Heart right ventricle (tissue), 16 donors: ENCODE results near the gene NPY5R. TPM values are rescaled to one million over a fixed set of nuclear protein-coding genes. Genes with fewer than 3 reads are reported as not detected.

Experiments
- ATAC-seq, 8 donors: fragments of 200-7000 bp; cut with Tn5 transposase; one replicate each; pipeline ENCODE4 v1.9.1; 2020; ENCODE audit warnings: mild to moderate bottlenecking in 8 of 8, moderate library complexity in 8 of 8, moderate number of reproducible peaks in 1 of 8
- DNase-seq, 2 donors: peaks; one replicate each; pipeline ENCODE4 v3.0.0-alpha.2; 2020
- H3K27ac ChIP-seq, 10 donors: fragments of 200-600 bp; sonication (generic) in 2 of 10; one replicate each; pipeline versions ENCODE4 v1.5.0 to v1.8.0; 2020 to 2022; ENCODE audit warnings: mild to moderate bottlenecking in 3 of 10
- H3K27me3 ChIP-seq, 7 donors: fragments of 200-600 bp; one replicate each; pipeline ENCODE4 v1.8.0; 2021 to 2022; ENCODE audit warnings: mild to moderate bottlenecking in 2 of 7
- H3K36me3 ChIP-seq, 9 donors: fragments of 200-600 bp; sonication (generic) in 1 of 9; one replicate each; pipeline versions ENCODE4 v1.5.0 to v1.8.0; 2020 to 2022; ENCODE audit warnings: mild to moderate bottlenecking in 2 of 9
- H3K4me1 ChIP-seq, 9 donors: fragments of 200-600 bp; sonication (generic) in 1 of 9; one replicate each; pipeline versions ENCODE4 v1.5.0 to v1.8.0; 2020 to 2022; ENCODE audit warnings: mild to moderate bottlenecking in 4 of 9
- H3K4me3 ChIP-seq, 10 donors: fragments of 200-600 bp; sonication (generic) in 2 of 10; one replicate each; pipeline versions ENCODE4 v1.5.0 to v1.8.0; 2020 to 2022; ENCODE audit warnings: mild to moderate bottlenecking in 7 of 10, moderate library complexity in 2 of 10
- H3K9me3 ChIP-seq, 11 donors: fragments of 200-600 bp in 10 of 11; sonication (generic) in 2 of 11; one replicate each; pipeline versions ENCODE4 v1.5.0 to v1.8.0; 2013 to 2022; ENCODE audit warnings: mild to moderate bottlenecking in 2 of 11, control low read depth in 1 of 11, moderate library complexity in 1 of 11
- WGBS, 2 donors: extraction: QIAGEN DNeasy Blood & Tissue Kit; methylation state at CpG; one replicate each; pipeline ENCODE4 v1.1.7; 2013; ENCODE audit warnings: inconsistent platforms in 1 of 2; 5-methylcytosine and 5-hydroxymethylcytosine counted together
- intact Hi-C, 10 donors: fragments of 100-400 bp; cut with DNase I; formaldehyde crosslinking; loops; one replicate each; pipeline versions ENCODE4 v1.11.1 to v1.14.2; 2022
- polyA plus RNA-seq, 2 donors: library from polyadenylated mRNA; stranded (reverse); fragments of 200-250 nt; gene quantifications; one replicate each; pipeline ENCODE4 v1.2.3, GENCODE V29; 2013
- total RNA-seq, 10 donors: library from RNA; stranded (reverse); fragmentation: NEBNext Ultra II Directional in 3 of 10; extraction: Animal tissue kit (Norgen Biotek cat#: 25700) in 3 of 10; gene quantifications; one replicate each; pipeline versions ENCODE4 v1.2.1 to v1.2.4, GENCODE V29; 2021 to 2023
- TF ChIP-seq, protein P1 (sequence below), 9 donors: fragments of 200-600 bp; sonication (generic) in 2 of 9; IDR thresholded peaks; one replicate each; pipeline versions ENCODE4 v1.5.0 to v1.8.0; 2021 to 2022; ENCODE audit warnings: antibody characterized with exemption in 9 of 9, mild to moderate bottlenecking in 5 of 9, moderate library complexity in 1 of 9
- donor health status: Arrhythmogenic right ventricular cardiomyopathy.
- donor health status: ischemic (EF 13 %, LVEDD 7.1; RV severe dilation, severe dysfunction).
- donor health status: healthy with polysubstance abuse.
- donor health status: DM: no; HTN: yes; CAD: no.
- donor health status: DM: no; HTN: no; CAD: no.
- donor health status: ischemic (EF 25% LVEDD 6.9; RV normal size, moderate dysfunction).
- donor health status: ischemic (EF 25% LVEDD 5.7; RV mildly dilated, moderate dysfunction).
- donor health status: healthy.
- donor health status: DM: yes; HTN: yes; CAD: no.
- donor health status: Ischemic cardiomyopathy.
- donor health status: ischemic (EF 35%, LVEDD 5.7; RV mildly dilated, moderate dysfunction).
- donor health status: nonischemic (EF 11% LVEDD 7.7; RV severe dilation, severe dysfunction).
- donor health status: DM: yes; HTN: yes; CAD: no.
- donor health status: PGD.
- donor health status: ischemic (EF 29% LVEDD 5.4; RV normal size, mild dysfunction).
- donor health status: nonischemic (EF 23%, LVEDD 6.1; RV moderate dilation, normal function).

Gene NPY5R
- total and polyA plus RNA-seq, 12 donors, result 0.07 to 0.23 (median 0.16) TPM; not detected in 6

DNA sequence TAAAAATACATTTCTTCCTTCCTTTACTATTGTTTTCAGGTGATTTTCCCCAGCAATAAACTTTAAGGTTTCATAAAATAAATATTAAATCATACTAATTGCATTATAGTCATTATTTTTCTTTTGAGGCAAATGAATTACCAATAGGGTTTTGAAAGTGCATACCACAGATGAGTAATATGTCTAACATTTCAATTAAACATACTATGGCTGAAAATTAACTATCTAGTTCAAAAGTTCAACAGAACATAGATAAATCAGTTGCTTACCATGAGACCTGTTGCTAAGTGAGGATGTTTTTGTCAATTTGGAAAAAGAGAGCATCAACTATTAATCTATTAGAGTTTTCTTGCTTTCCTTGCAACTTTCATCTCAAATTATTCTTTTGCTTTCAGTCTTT is 35.0 kb downstream of the NPY5R start:
- no peak overlapping the region for H3K4me3 ChIP-seq
- H3K36me3 ChIP-seq, result no peaks in the 10 kb centered on the region
- DNase-seq (no peak), ATAC-seq (no peak)
- TF ChIP-seq, protein P1, sequence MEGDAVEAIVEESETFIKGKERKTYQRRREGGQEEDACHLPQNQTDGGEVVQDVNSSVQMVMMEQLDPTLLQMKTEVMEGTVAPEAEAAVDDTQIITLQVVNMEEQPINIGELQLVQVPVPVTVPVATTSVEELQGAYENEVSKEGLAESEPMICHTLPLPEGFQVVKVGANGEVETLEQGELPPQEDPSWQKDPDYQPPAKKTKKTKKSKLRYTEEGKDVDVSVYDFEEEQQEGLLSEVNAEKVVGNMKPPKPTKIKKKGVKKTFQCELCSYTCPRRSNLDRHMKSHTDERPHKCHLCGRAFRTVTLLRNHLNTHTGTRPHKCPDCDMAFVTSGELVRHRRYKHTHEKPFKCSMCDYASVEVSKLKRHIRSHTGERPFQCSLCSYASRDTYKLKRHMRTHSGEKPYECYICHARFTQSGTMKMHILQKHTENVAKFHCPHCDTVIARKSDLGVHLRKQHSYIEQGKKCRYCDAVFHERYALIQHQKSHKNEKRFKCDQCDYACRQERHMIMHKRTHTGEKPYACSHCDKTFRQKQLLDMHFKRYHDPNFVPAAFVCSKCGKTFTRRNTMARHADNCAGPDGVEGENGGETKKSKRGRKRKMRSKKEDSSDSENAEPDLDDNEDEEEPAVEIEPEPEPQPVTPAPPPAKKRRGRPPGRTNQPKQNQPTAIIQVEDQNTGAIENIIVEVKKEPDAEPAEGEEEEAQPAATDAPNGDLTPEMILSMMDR (IDR thresholded peaks at IDR 0.05), result no peak
- intact Hi-C loops, result no loop called here
- no peak overlapping the region for H3K27ac ChIP-seq
- H3K9me3 ChIP-seq, result no peaks in the 10 kb centered on the region
- H3K4me1 ChIP-seq, result no peaks in the 10 kb centered on the region
- H3K27me3 ChIP-seq, result no peaks in the 10 kb centered on the region

DNA sequence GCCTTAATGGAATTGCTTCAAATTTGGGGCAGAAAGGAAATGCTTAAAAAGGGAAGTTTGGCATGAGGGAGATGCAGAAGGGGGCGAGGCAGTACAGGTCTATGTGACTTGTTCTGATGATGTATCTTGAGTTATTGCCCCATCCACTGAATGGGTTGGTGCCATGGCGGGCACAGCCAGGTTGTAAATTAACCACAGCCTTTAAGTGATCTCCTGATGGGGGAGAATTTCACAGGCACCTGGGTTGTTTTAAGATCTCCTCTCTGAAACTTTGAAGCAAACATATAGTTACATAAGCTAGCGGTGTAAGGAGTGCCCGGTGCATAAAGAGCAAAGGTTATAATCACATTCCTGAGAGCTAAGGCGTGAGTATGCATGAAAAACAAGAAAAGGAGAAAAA is 37.0 kb downstream of the NPY5R start:
- no peak overlapping the region for H3K4me3 ChIP-seq
- no peaks in the 10 kb centered on the region for H3K9me3 ChIP-seq
- no peak overlapping the region for H3K27ac ChIP-seq
- WGBS, 2 donors, result 73 to 86% methylated on average over 5 of the region's 5 CpGs
- H3K36me3 ChIP-seq, result no peaks in the 10 kb centered on the region
- TF ChIP-seq, protein P1 (IDR thresholded peaks at IDR 0.05), result no peak
- no peaks in the 10 kb centered on the region for H3K27me3 ChIP-seq
- DNase-seq (no peak), ATAC-seq (no peak)
- intact Hi-C loops, result no loop called here
- H3K4me1 ChIP-seq, result no peaks in the 10 kb centered on the region

DNA sequence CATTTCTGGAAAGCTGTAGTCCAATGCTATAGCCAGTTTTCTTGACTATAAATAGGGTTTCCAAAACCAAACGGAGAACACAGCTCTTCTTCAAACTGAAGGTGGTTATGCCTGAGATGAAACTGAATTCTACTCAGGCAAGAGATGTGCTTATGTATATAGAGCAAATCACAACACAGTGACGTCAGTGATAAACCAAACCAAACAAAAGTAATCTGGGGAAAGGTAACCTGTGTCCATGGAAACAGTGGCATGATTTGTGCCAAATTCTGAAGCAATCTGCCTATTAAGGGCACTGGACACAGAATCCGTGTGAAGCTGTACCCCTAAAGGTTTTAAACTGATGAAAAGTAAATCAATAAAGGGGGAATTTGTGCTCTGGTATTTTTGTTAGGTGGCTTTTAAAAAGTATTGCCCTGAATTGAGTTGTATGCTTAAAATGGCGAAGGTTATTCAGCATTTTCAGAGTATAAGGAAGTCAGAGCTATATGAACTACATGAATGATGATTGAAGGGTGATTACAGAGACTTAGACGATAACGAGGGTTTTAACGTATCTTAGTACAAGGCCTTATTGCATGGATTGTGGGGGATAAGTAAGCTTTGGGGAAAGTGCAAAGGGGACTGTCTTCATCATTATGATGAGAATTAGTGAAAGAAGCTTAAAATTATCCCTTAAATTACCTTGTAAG is 38.6 kb downstream of the NPY5R start:
- ATAC-seq (no peak), DNase-seq (no peak)
- H3K9me3 ChIP-seq, result no peaks in the 10 kb centered on the region
- H3K4me1 ChIP-seq, result no peaks in the 10 kb centered on the region
- no peak overlapping the region for H3K27ac ChIP-seq
- no peak overlapping the region for H3K4me3 ChIP-seq
- intact Hi-C loops, result no loop called here
- TF ChIP-seq, protein P1 (IDR thresholded peaks at IDR 0.05), result no peak
- no peaks in the 10 kb centered on the region for H3K36me3 ChIP-seq
- 84 to 86% methylated on average over 7 of the region's 7 CpGs for WGBS, 2 donors
- no peaks in the 10 kb centered on the region for H3K27me3 ChIP-seq

DNA sequence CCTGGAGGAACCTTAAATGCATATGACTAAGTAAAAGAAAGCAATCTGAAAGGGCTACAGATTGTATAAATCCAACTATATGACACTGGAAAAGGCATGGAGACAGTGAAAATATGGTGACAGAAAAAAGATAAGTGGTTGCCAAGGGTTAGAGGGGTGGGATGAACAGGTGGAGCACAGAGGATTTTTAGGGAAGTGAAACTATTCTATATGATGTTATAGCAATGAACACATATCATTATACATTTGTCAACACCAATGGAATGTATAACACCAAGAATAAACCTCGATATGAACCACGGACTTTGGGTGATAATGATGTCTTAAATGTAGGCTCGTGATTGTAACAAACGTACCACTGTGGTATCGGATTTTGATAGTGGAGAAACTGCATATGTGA is 40.7 kb downstream of the NPY5R start:
- Histone ChIP-seq H3K9me3 (no peaks in the 10 kb centered on the region), H3K4me3 (no peak overlapping the region), H3K36me3 (no peaks in the 10 kb centered on the region), H3K27me3 (no peaks in the 10 kb centered on the region), H3K27ac (no peak overlapping the region), H3K4me1 (no peaks in the 10 kb centered on the region)
- 73 to 76% methylated on average over 5 of the region's 5 CpGs for WGBS, 2 donors
- intact Hi-C loops, result no loop called here
- ATAC-seq (no peak), DNase-seq (no peak)
- TF ChIP-seq, protein P1 (IDR thresholded peaks at IDR 0.05), result no peak
